ENCODE data around the gene KIAA1755. TPM values are rescaled to one million over a fixed set of nuclear protein-coding genes. Genes with fewer than 3 reads are reported as not detected.

KIAA1755 gene
- total RNA-seq, 1 experiment from 2014 or later = 0.17 TPM

- no peak overlapping the region for H3K9ac ChIP-seq (ENCODE audit: extremely low read depth, insufficient read length, low read length)
Measured at GRCh38 chr20:38187517-38187916, 73.0 kb downstream of the KIAA1755 start.

More at GRCh38 chr20:38187517-38187916, 73.0 kb downstream of the KIAA1755 start:
- H3K79me1 ChIP-seq (ENCODE audit: insufficient read depth, low read depth, low read length, poor library complexity, severe bottlenecking) = no peaks in the 10 kb centered on the region
- Mint-ChIP-seq H3K4me1 (peaks cover 4 to 10% of the 10 kb centered on the region in 2 experiments; a peak in 3 of 4 replicates), H3K27me3 (ENCODE audit: low read depth) (peaks cover 4% of the 10 kb centered on the region), H3K4me3 (no peak overlapping the region), H3K9me3 (no peaks in the 10 kb centered on the region), H3K36me3 (ENCODE audit: insufficient read depth in 1 of 3, low read depth in 3 of 3) (no peaks in the 10 kb centered on the region), H3K27ac (no peak overlapping the region)
- H4K8ac ChIP-seq (replicated peaks; ENCODE audit: insufficient read length, low read depth, low read length) = no peak overlapping the region
- H2BK120ac ChIP-seq (ENCODE audit: low read depth, low read length, poor library complexity, severe bottlenecking) = no peak overlapping the region
- no peak overlapping the region for H3K27ac ChIP-seq (ENCODE audit: insufficient read length, low read depth, low read length)
- no peak overlapping the region for H3K4me2 ChIP-seq (ENCODE audit: insufficient read depth, insufficient read length, low read length)
- H3K56ac ChIP-seq (ENCODE audit: insufficient read length, low read depth, low read length) = no peak overlapping the region
- no peaks in the 10 kb centered on the region for H4K20me1 ChIP-seq (ENCODE audit: control insufficient read depth, insufficient read depth, insufficient read length)
- no peak overlapping the region for H2BK20ac ChIP-seq (ENCODE audit: low read depth, low read length, poor library complexity, severe bottlenecking)
- DNase-seq = peak; percentile 60
- TF ChIP-seq CTCF (conservative IDR thresholded peaks at IDR 0.05) = peak; percentile 56
- H4K91ac ChIP-seq (ENCODE audit: insufficient read length, low read depth, low read length) = no peak overlapping the region
- no peaks in the 10 kb centered on the region for H3K23me2 ChIP-seq (ENCODE audit: insufficient read length, low read depth, low read length, poor library complexity, severe bottlenecking)
- no peak overlapping the region for H3T11ph ChIP-seq (ENCODE audit: low read length)
- no peak overlapping the region for H2BK15ac ChIP-seq (ENCODE audit: low read depth, low read length)
- H2BK5ac ChIP-seq (ENCODE audit: insufficient read length, low read length) = no peak overlapping the region
- no peak overlapping the region for H3K18ac ChIP-seq (ENCODE audit: insufficient read length, low read depth, low read length)
- H3K9me3 ChIP-seq (ENCODE audit: control insufficient read depth, low read depth, low read length) = no peaks in the 10 kb centered on the region
- no peak overlapping the region for H2BK12ac ChIP-seq (ENCODE audit: insufficient read length, low read depth, low read length)
- no peak overlapping the region for H3K4ac ChIP-seq (ENCODE audit: low read depth, low read length)
- H3K23ac ChIP-seq (ENCODE audit: insufficient read length, low read depth, low read length) = no peak overlapping the region
- H3K4me1 ChIP-seq (ENCODE audit: insufficient read depth, low read length) = no peaks in the 10 kb centered on the region
- H3K79me2 ChIP-seq (ENCODE audit: insufficient read depth, low read length) = no peaks in the 10 kb centered on the region
- H4K5ac ChIP-seq (ENCODE audit: insufficient read length, low read depth, low read length) = no peak overlapping the region
- H2AFZ ChIP-seq (ENCODE audit: low read length) = no peak overlapping the region
- H3K14ac ChIP-seq (ENCODE audit: insufficient read depth, low read length) = no peak overlapping the region
- no peaks in the 10 kb centered on the region for H3K27me3 ChIP-seq (ENCODE audit: insufficient read depth, low read length)
- no CpG with 5 or more reads among the region's 5 CpGs for WGBS (ENCODE audit: extremely low coverage, insufficient read length, low lambda C conversion rate)
- H2AK5ac ChIP-seq (ENCODE audit: insufficient read length, low read length) = no peak overlapping the region

All from H9 (cell line).